Transverse colon (tissue), 3 donors: ENCODE measurements around the gene PSAP.

Source experiments
- EP300 ChIP-seq: sonication (generic); formaldehyde crosslinking; IDR thresholded peaks from one replicate; pipeline ENCODE4 v1.6.1; 2017; ENCODE audit warnings: antibody characterized with exemption, low read depth
- POLR2A ChIP-seq: fragments of 450-650 bp; IDR thresholded peaks from one replicate; pipeline ENCODE4 v1.6.1; 2016; ENCODE audit warnings: antibody characterized with exemption, mild to moderate bottlenecking, moderate library complexity
- TF ChIP-seq, protein P1 (sequence below), 5 experiments: fragments of 200-600 bp in 3 of 5; fragments of 450-650 bp in 2 of 5; sonication (generic) in 3 of 5; IDR thresholded peaks; 1 replicate in 2 of 5; 2 replicates in 3 of 5; pipeline ENCODE4 v1.5.1; 2016 to 2017; ENCODE audit warnings: antibody characterized with exemption in 5 of 5, inconsistent platforms in 3 of 5, mild to moderate bottlenecking in 2 of 5, moderate library complexity in 1 of 5

DNA sequence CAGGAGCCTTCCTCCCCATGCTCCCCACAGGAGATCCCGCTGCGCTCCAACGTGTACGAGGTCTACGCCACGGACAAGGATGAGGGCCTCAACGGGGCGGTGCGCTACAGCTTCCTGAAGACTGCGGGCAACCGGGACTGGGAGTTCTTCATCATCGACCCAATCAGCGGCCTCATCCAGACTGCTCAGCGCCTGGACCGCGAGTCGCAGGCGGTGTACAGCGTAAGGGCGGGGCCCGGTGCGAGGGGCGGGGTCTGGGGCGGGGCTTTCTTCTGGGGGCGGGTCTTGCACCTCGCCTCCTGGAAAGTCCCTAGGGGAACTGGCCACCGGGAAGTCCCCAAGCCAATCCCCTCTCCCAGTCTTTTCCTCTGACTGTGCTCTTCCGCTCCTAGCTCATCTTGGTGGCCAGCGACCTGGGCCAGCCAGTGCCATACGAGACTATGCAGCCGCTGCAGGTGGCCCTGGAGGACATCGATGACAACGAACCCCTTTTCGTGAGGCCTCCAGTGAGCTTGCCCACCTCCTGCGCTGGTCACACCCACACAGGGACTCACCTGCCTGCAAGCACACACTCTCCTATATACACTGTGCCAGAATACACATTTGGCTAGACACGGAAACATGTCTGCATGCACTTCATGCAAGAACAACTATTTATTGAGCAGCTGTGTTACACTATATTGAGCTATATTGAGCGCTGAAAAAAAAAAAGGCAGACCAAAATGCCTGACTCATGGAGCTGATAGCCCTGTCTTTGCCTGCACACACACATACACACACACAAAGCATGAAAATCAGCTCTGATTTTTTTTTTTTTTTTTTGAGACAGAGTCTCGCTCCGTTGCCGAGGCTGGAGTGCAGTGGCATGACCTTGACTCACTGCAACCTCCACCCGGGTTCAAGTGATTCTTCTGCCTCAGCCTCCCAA lies 45.0 kb downstream of the PSAP start:
- TF ChIP-seq, protein P1, sequence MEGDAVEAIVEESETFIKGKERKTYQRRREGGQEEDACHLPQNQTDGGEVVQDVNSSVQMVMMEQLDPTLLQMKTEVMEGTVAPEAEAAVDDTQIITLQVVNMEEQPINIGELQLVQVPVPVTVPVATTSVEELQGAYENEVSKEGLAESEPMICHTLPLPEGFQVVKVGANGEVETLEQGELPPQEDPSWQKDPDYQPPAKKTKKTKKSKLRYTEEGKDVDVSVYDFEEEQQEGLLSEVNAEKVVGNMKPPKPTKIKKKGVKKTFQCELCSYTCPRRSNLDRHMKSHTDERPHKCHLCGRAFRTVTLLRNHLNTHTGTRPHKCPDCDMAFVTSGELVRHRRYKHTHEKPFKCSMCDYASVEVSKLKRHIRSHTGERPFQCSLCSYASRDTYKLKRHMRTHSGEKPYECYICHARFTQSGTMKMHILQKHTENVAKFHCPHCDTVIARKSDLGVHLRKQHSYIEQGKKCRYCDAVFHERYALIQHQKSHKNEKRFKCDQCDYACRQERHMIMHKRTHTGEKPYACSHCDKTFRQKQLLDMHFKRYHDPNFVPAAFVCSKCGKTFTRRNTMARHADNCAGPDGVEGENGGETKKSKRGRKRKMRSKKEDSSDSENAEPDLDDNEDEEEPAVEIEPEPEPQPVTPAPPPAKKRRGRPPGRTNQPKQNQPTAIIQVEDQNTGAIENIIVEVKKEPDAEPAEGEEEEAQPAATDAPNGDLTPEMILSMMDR (IDR thresholded peaks at IDR 0.05), result no peak
- TF ChIP-seq POLR2A, result peak; percentile 14
- TF ChIP-seq EP300, result no peak
